ENCODE results near the gene HPN.
"Not testable (repeated sequence)": the region's sequence is repeated elsewhere in the genome, so short reads cannot be mapped to it uniquely, and the experiment has no call there.

Gene HPN

GRCh38 chr19:35027851-35028599, 13.5 kb upstream of the HPN start:
- no peak for DNase-seq (ENCODE audit: low read depth in 3 of 3)

- DNase-seq (ENCODE audit: low read depth in 3 of 3), result not testable (repeated sequence)
Observed at GRCh38 chr19:35028600-35028885, 13.0 kb upstream of the HPN start.

GRCh38 chr19:35029275-35029736, 12.2 kb upstream of the HPN start:
- DNase-seq (ENCODE audit: low read depth in 3 of 3), result not testable (repeated sequence)

- DNase-seq (ENCODE audit: low read depth in 3 of 3), result no peak
Observed at GRCh38 chr19:35029737-35030256, 11.7 kb upstream of the HPN start.

- peak; percentile 53 to 76 (median 59) for DNase-seq (ENCODE audit: low read depth in 3 of 3)
Observed at GRCh38 chr19:35030257-35031071, 11.1 kb upstream of the HPN start, which contains the start of gene SCN1B. Gene SCN1B (plus strand): TSS chr19:35030470. CDS start chr19:35030821, 351 bp downstream.

GRCh38 chr19:35031072-35031881, 10.2 kb upstream of the HPN start:
- no peak for DNase-seq (ENCODE audit: low read depth in 3 of 3)

- no peak for DNase-seq (ENCODE audit: low read depth in 3 of 3)
Observed at GRCh38 chr19:35032356-35032865, 9.1 kb upstream of the HPN start.

- no peak for DNase-seq (ENCODE audit: low read depth in 3 of 3)
Observed at GRCh38 chr19:35033067-35034004, 8.2 kb upstream of the HPN start.

GRCh38 chr19:35034005-35034502, 7.5 kb upstream of the HPN start:
- DNase-seq (ENCODE audit: low read depth in 3 of 3), result no peak

GRCh38 chr19:35034588-35035382, 6.7 kb upstream of the HPN start:
- no peak for DNase-seq (ENCODE audit: low read depth in 3 of 3)

GRCh38 chr19:35037716-35038622, 3.6 kb upstream of the HPN start:
- DNase-seq (ENCODE audit: low read depth in 3 of 3), result no peak

- no peak for DNase-seq (ENCODE audit: low read depth in 3 of 3)
Observed at GRCh38 chr19:35038623-35039512, 2.7 kb upstream of the HPN start.

GRCh38 chr19:35039881-35040825, 1.4 kb upstream of the HPN start:
- no peak for DNase-seq (ENCODE audit: low read depth in 3 of 3)

- DNase-seq (ENCODE audit: low read depth in 3 of 3), result no peak
Observed at GRCh38 chr19:35040826-35041547, 534 bp upstream of the HPN start.

GRCh38 chr19:35042056-35042730, 672 bp downstream of the HPN start:
- no peak for DNase-seq (ENCODE audit: low read depth in 3 of 3)

Measured in stimulated activated CD4-positive, alpha-beta T cell treated with anti-CD3 and anti-CD28 coated beads, TNF-alpha, amount 100 ng/mL, for 48 hours (primary cell).